HEK293 (cell line): ENCODE measurements around the gene VAPA.

Source experiments
- GLIS2 ChIP-seq: fragments of 450-650 bp; formaldehyde crosslinking; IDR thresholded peaks from 2 replicates; pipeline ENCODE4 v1.5.1; 2016; ENCODE audit warnings: missing biosample characterization, missing genetic modification characterization
- HOXC10 ChIP-seq: sonication (generic); formaldehyde crosslinking; IDR thresholded peaks from 2 replicates; pipeline ENCODE4 v1.8.1; 2023; ENCODE audit warnings: mild to moderate bottlenecking, missing genetic modification reagents
- SP2 ChIP-seq: fragments of 450-650 bp; formaldehyde crosslinking; IDR thresholded peaks from 2 replicates; pipeline ENCODE4 v1.5.1; 2016; ENCODE audit warnings: missing biosample characterization, missing genetic modification characterization
- ZFP3 ChIP-seq: fragments of 450-650 bp; formaldehyde crosslinking; IDR thresholded peaks from 2 replicates; pipeline ENCODE4 v1.5.1; 2016; ENCODE audit warnings: low read depth, missing biosample characterization, missing genetic modification characterization
- ZNF114 ChIP-seq: fragments of 450-650 bp; formaldehyde crosslinking; IDR thresholded peaks from 2 replicates; pipeline ENCODE4 v1.5.0; 2017; ENCODE audit warnings: missing biosample characterization, missing genetic modification characterization
- ZNF19 ChIP-seq: fragments of 450-650 bp; formaldehyde crosslinking; IDR thresholded peaks from 2 replicates; pipeline ENCODE4; 2016; ENCODE audit warnings: missing biosample characterization, missing genetic modification characterization, low read depth
- ZNF214 ChIP-seq: fragments of 450-650 bp; formaldehyde crosslinking; IDR thresholded peaks from 2 replicates; pipeline ENCODE4 v1.5.1; 2017; ENCODE audit warnings: missing biosample characterization, mild to moderate bottlenecking, missing genetic modification characterization, borderline replicate concordance
- ZNF221 ChIP-seq: fragments of 450-650 bp; formaldehyde crosslinking; IDR thresholded peaks from 2 replicates; pipeline ENCODE4 v1.5.1; 2017; ENCODE audit warnings: missing biosample characterization, missing genetic modification characterization, borderline replicate concordance
- ZNF239 ChIP-seq: fragments of 450-650 bp; formaldehyde crosslinking; IDR thresholded peaks from 2 replicates; pipeline ENCODE4 v1.5.1; 2016; ENCODE audit warnings: missing biosample characterization, missing genetic modification characterization
- ZNF350 ChIP-seq: fragments of 450-650 bp; formaldehyde crosslinking; IDR thresholded peaks from 2 replicates; pipeline ENCODE4 v1.5.0; 2017; ENCODE audit warnings: missing biosample characterization, mild to moderate bottlenecking, missing genetic modification characterization
- ZNF354C ChIP-seq: fragments of 450-650 bp; formaldehyde crosslinking; IDR thresholded peaks from 2 replicates; pipeline ENCODE4 v1.5.1; 2016; ENCODE audit warnings: missing biosample characterization, missing genetic modification characterization, low read depth, borderline replicate concordance
- ZNF426 ChIP-seq: fragments of 450-650 bp; formaldehyde crosslinking; IDR thresholded peaks from 2 replicates; pipeline ENCODE4 v1.5.1; 2017; ENCODE audit warnings: missing biosample characterization, missing genetic modification characterization, mild to moderate bottlenecking, inconsistent platforms, moderate library complexity
- ZNF48 ChIP-seq: fragments of 450-650 bp; formaldehyde crosslinking; IDR thresholded peaks from 2 replicates; pipeline ENCODE4 v1.5.1; 2016; ENCODE audit warnings: missing biosample characterization, missing genetic modification characterization
- ZNF521 ChIP-seq: fragments of 450-650 bp; formaldehyde crosslinking; IDR thresholded peaks from 2 replicates; pipeline ENCODE4 v1.5.1; 2017; ENCODE audit warnings: missing biosample characterization, mild to moderate bottlenecking, missing genetic modification characterization
- ZNF571 ChIP-seq: fragments of 450-650 bp; formaldehyde crosslinking; IDR thresholded peaks from 2 replicates; pipeline ENCODE4 v1.5.0; 2017; ENCODE audit warnings: missing biosample characterization, missing genetic modification characterization
- ZNF626 ChIP-seq: fragments of 450-650 bp; sonication (Bioruptor Pico); formaldehyde crosslinking; IDR thresholded peaks from 2 replicates; pipeline ENCODE4 v1.5.1; 2018; ENCODE audit warnings: missing biosample characterization, missing genetic modification characterization, inconsistent platforms
- ZNF747 ChIP-seq: fragments of 450-650 bp; formaldehyde crosslinking; IDR thresholded peaks from 2 replicates; pipeline ENCODE4 v1.5.1; 2016; ENCODE audit warnings: missing biosample characterization, missing genetic modification characterization
- ZNF76 ChIP-seq: fragments of 450-650 bp; formaldehyde crosslinking; IDR thresholded peaks from 2 replicates; pipeline ENCODE4; 2016; ENCODE audit warnings: low read depth, missing biosample characterization, missing genetic modification characterization, borderline replicate concordance
- ZNF830 ChIP-seq: fragments of 450-650 bp; IDR thresholded peaks from 2 replicates; pipeline ENCODE4 v1.5.0; 2018; ENCODE audit warnings: missing biosample characterization, missing genetic modification characterization, low read depth, mild to moderate bottlenecking, moderate library complexity
- TF ChIP-seq, protein P1 (sequence below): fragments of 450-650 bp; formaldehyde crosslinking; IDR thresholded peaks from 2 replicates; pipeline ENCODE4 v1.5.1; 2016; ENCODE audit warnings: missing biosample characterization, missing genetic modification characterization
- TF ChIP-seq, protein P2 (sequence below): fragments of 450-650 bp; formaldehyde crosslinking; conservative IDR thresholded peaks from 2 replicates; pipeline ENCODE4 v1.5.1; 2016; ENCODE audit warnings: low read depth, missing biosample characterization, missing genetic modification characterization
- TF ChIP-seq, protein P3 (sequence below): fragments of 450-650 bp; formaldehyde crosslinking; IDR thresholded peaks from 2 replicates; pipeline ENCODE4 v1.5.1; 2016; ENCODE audit warnings: missing biosample characterization, missing genetic modification characterization, borderline replicate concordance
- TF ChIP-seq, protein P4 (sequence below): fragments of 450-650 bp; formaldehyde crosslinking; IDR thresholded peaks from 2 replicates; pipeline ENCODE4 v1.5.1; 2016; ENCODE audit warnings: missing biosample characterization, missing genetic modification characterization
- TF ChIP-seq, protein P5 (sequence below): fragments of 450-650 bp; formaldehyde crosslinking; IDR thresholded peaks from 2 replicates; pipeline ENCODE4 v1.5.1; 2016; ENCODE audit warnings: missing biosample characterization, missing genetic modification characterization
- TF ChIP-seq, protein P6 (sequence below): fragments of 450-650 bp; formaldehyde crosslinking; IDR thresholded peaks from 2 replicates; pipeline ENCODE4 v1.5.1; 2016; ENCODE audit warnings: missing biosample characterization, missing genetic modification characterization, borderline replicate concordance

Gene VAPA

DNA sequence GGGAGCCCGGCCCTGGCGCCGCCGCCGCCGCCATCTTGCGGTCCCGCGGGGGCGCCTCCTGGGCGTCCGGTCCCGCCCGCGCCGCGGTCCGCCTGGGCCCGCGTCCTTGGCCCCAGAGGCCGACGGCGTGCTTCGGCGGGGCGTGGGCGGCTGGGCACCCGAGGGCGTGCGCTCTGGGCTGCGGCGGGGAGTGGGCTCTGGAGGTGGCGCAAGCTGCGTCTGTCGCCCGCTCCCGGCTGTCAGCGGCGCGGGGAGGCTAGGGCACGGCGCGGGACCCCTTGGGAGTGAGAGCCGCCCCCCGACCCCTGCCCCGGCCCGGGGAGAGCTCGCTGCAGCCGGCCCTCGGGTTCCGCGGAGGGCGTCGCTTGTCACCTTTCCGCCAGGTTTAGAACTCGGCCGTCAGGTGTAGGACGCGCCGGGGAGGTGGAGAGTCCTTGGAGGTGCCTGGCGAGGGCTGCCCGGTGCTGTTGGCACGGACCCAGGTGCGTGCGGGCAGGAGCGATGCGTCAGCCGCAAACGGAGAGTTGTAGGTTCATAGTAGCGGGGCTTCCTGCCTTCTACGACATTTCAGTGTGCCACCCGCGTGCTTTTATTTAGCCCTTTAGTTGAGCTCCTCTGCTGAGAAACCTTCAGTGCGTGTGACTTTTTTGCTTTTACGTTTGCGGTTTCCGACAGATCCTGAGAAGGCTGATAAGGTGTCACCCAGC, 921 bp downstream of the VAPA start (continued):
- no peak for TF ChIP-seq ZNF747 (tag by site-specific recombination)
- TF ChIP-seq, protein P1, sequence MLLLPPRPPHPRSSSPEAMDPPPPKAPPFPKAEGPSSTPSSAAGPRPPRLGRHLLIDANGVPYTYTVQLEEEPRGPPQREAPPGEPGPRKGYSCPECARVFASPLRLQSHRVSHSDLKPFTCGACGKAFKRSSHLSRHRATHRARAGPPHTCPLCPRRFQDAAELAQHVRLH (tag by site-specific recombination), result no peak
- TF ChIP-seq, protein P2, sequence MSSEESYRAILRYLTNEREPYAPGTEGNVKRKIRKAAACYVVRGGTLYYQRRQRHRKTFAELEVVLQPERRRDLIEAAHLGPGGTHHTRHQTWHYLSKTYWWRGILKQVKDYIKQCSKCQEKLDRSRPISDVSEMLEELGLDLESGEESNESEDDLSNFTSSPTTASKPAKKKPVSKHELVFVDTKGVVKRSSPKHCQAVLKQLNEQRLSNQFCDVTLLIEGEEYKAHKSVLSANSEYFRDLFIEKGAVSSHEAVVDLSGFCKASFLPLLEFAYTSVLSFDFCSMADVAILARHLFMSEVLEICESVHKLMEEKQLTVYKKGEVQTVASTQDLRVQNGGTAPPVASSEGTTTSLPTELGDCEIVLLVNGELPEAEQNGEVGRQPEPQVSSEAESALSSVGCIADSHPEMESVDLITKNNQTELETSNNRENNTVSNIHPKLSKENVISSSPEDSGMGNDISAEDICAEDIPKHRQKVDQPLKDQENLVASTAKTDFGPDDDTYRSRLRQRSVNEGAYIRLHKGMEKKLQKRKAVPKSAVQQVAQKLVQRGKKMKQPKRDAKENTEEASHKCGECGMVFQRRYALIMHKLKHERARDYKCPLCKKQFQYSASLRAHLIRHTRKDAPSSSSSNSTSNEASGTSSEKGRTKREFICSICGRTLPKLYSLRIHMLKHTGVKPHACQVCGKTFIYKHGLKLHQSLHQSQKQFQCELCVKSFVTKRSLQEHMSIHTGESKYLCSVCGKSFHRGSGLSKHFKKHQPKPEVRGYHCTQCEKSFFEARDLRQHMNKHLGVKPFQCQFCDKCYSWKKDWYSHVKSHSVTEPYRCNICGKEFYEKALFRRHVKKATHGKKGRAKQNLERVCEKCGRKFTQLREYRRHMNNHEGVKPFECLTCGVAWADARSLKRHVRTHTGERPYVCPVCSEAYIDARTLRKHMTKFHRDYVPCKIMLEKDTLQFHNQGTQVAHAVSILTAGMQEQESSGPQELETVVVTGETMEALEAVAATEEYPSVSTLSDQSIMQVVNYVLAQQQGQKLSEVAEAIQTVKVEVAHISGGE (tag by site-specific recombination), result no peak
- TF ChIP-seq SP2, result no peak
- TF ChIP-seq GLIS2 (tag by site-specific recombination), result peak; percentile 88
- no peak for TF ChIP-seq ZNF626 (tag by site-specific recombination)
- TF ChIP-seq, protein P3, sequence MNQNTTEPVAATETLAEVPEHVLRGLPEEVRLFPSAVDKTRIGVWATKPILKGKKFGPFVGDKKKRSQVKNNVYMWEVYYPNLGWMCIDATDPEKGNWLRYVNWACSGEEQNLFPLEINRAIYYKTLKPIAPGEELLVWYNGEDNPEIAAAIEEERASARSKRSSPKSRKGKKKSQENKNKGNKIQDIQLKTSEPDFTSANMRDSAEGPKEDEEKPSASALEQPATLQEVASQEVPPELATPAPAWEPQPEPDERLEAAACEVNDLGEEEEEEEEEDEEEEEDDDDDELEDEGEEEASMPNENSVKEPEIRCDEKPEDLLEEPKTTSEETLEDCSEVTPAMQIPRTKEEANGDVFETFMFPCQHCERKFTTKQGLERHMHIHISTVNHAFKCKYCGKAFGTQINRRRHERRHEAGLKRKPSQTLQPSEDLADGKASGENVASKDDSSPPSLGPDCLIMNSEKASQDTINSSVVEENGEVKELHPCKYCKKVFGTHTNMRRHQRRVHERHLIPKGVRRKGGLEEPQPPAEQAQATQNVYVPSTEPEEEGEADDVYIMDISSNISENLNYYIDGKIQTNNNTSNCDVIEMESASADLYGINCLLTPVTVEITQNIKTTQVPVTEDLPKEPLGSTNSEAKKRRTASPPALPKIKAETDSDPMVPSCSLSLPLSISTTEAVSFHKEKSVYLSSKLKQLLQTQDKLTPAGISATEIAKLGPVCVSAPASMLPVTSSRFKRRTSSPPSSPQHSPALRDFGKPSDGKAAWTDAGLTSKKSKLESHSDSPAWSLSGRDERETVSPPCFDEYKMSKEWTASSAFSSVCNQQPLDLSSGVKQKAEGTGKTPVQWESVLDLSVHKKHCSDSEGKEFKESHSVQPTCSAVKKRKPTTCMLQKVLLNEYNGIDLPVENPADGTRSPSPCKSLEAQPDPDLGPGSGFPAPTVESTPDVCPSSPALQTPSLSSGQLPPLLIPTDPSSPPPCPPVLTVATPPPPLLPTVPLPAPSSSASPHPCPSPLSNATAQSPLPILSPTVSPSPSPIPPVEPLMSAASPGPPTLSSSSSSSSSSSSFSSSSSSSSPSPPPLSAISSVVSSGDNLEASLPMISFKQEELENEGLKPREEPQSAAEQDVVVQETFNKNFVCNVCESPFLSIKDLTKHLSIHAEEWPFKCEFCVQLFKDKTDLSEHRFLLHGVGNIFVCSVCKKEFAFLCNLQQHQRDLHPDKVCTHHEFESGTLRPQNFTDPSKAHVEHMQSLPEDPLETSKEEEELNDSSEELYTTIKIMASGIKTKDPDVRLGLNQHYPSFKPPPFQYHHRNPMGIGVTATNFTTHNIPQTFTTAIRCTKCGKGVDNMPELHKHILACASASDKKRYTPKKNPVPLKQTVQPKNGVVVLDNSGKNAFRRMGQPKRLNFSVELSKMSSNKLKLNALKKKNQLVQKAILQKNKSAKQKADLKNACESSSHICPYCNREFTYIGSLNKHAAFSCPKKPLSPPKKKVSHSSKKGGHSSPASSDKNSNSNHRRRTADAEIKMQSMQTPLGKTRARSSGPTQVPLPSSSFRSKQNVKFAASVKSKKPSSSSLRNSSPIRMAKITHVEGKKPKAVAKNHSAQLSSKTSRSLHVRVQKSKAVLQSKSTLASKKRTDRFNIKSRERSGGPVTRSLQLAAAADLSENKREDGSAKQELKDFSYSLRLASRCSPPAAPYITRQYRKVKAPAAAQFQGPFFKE (tag by site-specific recombination), result no peak
- no peak for TF ChIP-seq ZFP3 (tag by site-specific recombination)
- TF ChIP-seq ZNF76, result no peak
- TF ChIP-seq HOXC10 (CRISPR knock-in tag), result no peak
- no peak for TF ChIP-seq ZNF214 (tag by site-specific recombination)
- TF ChIP-seq, protein P4, sequence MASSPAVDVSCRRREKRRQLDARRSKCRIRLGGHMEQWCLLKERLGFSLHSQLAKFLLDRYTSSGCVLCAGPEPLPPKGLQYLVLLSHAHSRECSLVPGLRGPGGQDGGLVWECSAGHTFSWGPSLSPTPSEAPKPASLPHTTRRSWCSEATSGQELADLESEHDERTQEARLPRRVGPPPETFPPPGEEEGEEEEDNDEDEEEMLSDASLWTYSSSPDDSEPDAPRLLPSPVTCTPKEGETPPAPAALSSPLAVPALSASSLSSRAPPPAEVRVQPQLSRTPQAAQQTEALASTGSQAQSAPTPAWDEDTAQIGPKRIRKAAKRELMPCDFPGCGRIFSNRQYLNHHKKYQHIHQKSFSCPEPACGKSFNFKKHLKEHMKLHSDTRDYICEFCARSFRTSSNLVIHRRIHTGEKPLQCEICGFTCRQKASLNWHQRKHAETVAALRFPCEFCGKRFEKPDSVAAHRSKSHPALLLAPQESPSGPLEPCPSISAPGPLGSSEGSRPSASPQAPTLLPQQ (tag by site-specific recombination), result 0 out of 2 replicates have a peak, but pooled peaks have one; percentile 26
- TF ChIP-seq ZNF350, result no peak
- TF ChIP-seq, protein P5, sequence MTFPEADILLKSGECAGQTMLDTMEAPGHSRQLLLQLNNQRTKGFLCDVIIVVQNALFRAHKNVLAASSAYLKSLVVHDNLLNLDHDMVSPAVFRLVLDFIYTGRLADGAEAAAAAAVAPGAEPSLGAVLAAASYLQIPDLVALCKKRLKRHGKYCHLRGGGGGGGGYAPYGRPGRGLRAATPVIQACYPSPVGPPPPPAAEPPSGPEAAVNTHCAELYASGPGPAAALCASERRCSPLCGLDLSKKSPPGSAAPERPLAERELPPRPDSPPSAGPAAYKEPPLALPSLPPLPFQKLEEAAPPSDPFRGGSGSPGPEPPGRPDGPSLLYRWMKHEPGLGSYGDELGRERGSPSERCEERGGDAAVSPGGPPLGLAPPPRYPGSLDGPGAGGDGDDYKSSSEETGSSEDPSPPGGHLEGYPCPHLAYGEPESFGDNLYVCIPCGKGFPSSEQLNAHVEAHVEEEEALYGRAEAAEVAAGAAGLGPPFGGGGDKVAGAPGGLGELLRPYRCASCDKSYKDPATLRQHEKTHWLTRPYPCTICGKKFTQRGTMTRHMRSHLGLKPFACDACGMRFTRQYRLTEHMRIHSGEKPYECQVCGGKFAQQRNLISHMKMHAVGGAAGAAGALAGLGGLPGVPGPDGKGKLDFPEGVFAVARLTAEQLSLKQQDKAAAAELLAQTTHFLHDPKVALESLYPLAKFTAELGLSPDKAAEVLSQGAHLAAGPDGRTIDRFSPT (tag by site-specific recombination), result peak; percentile 87
- TF ChIP-seq ZNF830, result no peak
- no peak for TF ChIP-seq ZNF571
- no peak for TF ChIP-seq ZNF19
- TF ChIP-seq ZNF521 (tag by site-specific recombination), result no peak
- TF ChIP-seq ZNF426 (tag by site-specific recombination), result no peak
- no peak for TF ChIP-seq ZNF48 (tag by site-specific recombination)
- no peak for TF ChIP-seq ZNF114 (tag by site-specific recombination)
- TF ChIP-seq ZNF354C (tag by site-specific recombination), result no peak
- TF ChIP-seq ZNF221 (tag by site-specific recombination), result no peak
- TF ChIP-seq ZNF239 (tag by site-specific recombination), result no peak
- TF ChIP-seq, protein P6, sequence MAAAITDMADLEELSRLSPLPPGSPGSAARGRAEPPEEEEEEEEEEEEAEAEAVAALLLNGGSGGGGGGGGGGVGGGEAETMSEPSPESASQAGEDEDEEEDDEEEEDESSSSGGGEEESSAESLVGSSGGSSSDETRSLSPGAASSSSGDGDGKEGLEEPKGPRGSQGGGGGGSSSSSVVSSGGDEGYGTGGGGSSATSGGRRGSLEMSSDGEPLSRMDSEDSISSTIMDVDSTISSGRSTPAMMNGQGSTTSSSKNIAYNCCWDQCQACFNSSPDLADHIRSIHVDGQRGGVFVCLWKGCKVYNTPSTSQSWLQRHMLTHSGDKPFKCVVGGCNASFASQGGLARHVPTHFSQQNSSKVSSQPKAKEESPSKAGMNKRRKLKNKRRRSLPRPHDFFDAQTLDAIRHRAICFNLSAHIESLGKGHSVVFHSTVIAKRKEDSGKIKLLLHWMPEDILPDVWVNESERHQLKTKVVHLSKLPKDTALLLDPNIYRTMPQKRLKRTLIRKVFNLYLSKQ (tag by site-specific recombination), result no peak
